IMR-90 (cell line): ENCODE results near the gene TTC39A. TPM values are rescaled to one million over a fixed set of nuclear protein-coding genes. Genes with fewer than 3 reads are reported as not detected.
"Not testable (repeated sequence)": the region's sequence is repeated elsewhere in the genome, so short reads cannot be mapped to it uniquely, and the experiment has no call there.

Experiments
- ATAC-seq: fragments of 200-7000 bp; cut with Tn5 transposase; 2 replicates; pipeline ENCODE4 v1.9.1; 2020; ENCODE audit warnings: low read depth, mild to moderate bottlenecking, moderate library complexity
- BruUV-seq: library from RNA; stranded (reverse); fragments of 400-500 nt; replicated peaks from 2 replicates; lab custom pipeline; 2021; lab: Mats Ljungman, UMichigan
- CTCF ChIA-PET: fragments of 300-600 bp; formaldehyde crosslinking; extraction: SDS; loops from one replicate; lab custom pipeline; 2021; ENCODE audit warnings: antibody characterized with exemption; lab: Yijun Ruan, JAX
- POLR2A ChIA-PET: fragments of 300-600 bp; sonication (Branson Sonifier 250); formaldehyde crosslinking; loops from one replicate; lab custom pipeline; 2022; ENCODE audit warnings: antibody characterized with exemption; ENCODE audit not compliant: unreplicated experiment; lab: Charles Lee
- DNase-seq: peaks from one replicate; pipeline ENCODE4 v3.0.0; 2013
- H2AFZ ChIP-seq: replicated peaks from 2 replicates; pipeline ENCODE3; 2013; ENCODE audit warnings: low read length, mild to moderate bottlenecking; ENCODE audit not compliant: poor library complexity
- H2AK5ac ChIP-seq: 2 replicates; pipeline ENCODE4 v1.6.1; 2013; ENCODE audit warnings: low read depth, low read length, inconsistent platforms
- H2AK9ac ChIP-seq: replicated peaks from 2 replicates; pipeline ENCODE3; 2013; ENCODE audit warnings: mild to moderate bottlenecking, low read depth, low read length, moderate library complexity; ENCODE audit not compliant: poor library complexity
- H2BK120ac ChIP-seq: 2 replicates; pipeline ENCODE4 v1.6.1; 2013; ENCODE audit warnings: low read depth, low read length, inconsistent platforms
- H2BK15ac ChIP-seq: 3 replicates; pipeline ENCODE4 v1.6.1; 2013; ENCODE audit warnings: low read depth, low read length, inconsistent platforms
- H2BK20ac ChIP-seq: 2 replicates; pipeline ENCODE4 v1.6.1; 2013; ENCODE audit warnings: low read depth, mild to moderate bottlenecking, inconsistent platforms, low read length, moderate library complexity
- H2BK5ac ChIP-seq: 2 replicates; pipeline ENCODE4 v1.6.1; 2013; ENCODE audit warnings: mild to moderate bottlenecking, low read depth, low read length, inconsistent platforms; ENCODE audit not compliant: poor library complexity, severe bottlenecking
- H3K14ac ChIP-seq: replicated peaks from 2 replicates; pipeline ENCODE4 v1.6.1; 2013; ENCODE audit warnings: low read depth, low read length, inconsistent platforms
- H3K18ac ChIP-seq: 2 replicates; pipeline ENCODE4 v1.6.1; 2013; ENCODE audit warnings: low read depth, low read length, control low read depth
- H3K23ac ChIP-seq: 2 replicates; pipeline ENCODE4 v1.6.1; 2013; ENCODE audit warnings: low read depth, low read length, inconsistent platforms
- H3K27ac ChIP-seq: 2 replicates; pipeline ENCODE4 v1.5.1; 2013; ENCODE audit warnings: mild to moderate bottlenecking, control low read depth, low read length; ENCODE audit not compliant: insufficient read depth
- H3K27me3 ChIP-seq: 2 replicates; pipeline ENCODE4 v1.6.1; 2013; ENCODE audit warnings: low read length; ENCODE audit not compliant: control insufficient read depth, insufficient read depth
- H3K36me3 ChIP-seq: 2 replicates; pipeline ENCODE4 v1.6.1; 2013; ENCODE audit warnings: low read length, mixed read lengths; ENCODE audit not compliant: control insufficient read depth, insufficient read depth
- H3K4ac ChIP-seq: 2 replicates; pipeline ENCODE4 v1.6.1; 2013; ENCODE audit warnings: low read depth, low read length, inconsistent platforms
- H3K4me1 ChIP-seq: 2 replicates; pipeline ENCODE4 v1.6.1; 2013; ENCODE audit warnings: low read length, mixed read lengths; ENCODE audit not compliant: control insufficient read depth, insufficient read depth
- H3K4me2 ChIP-seq: 2 replicates; pipeline ENCODE4 v1.6.1; 2013; ENCODE audit warnings: low read depth, mild to moderate bottlenecking, control low read depth, low read length, moderate library complexity
- H3K4me3 ChIP-seq: 2 replicates; pipeline ENCODE4 v1.5.1; 2013; ENCODE audit warnings: low read depth, mild to moderate bottlenecking, control low read depth, low read length, moderate library complexity; ENCODE audit not compliant: insufficient read depth
- H3K56ac ChIP-seq: 2 replicates; pipeline ENCODE4 v1.6.1; 2013; ENCODE audit warnings: low read length, inconsistent platforms; ENCODE audit not compliant: insufficient read depth; ENCODE audit errors: extremely low read depth
- H3K79me1 ChIP-seq, 2 experiments: 2 replicates each; pipeline ENCODE4 v1.6.1; 2013; ENCODE audit warnings: low read length in 2 of 2, inconsistent platforms in 1 of 2, low read depth in 1 of 2
- H3K9ac ChIP-seq: 2 replicates; pipeline ENCODE4 v1.6.1; 2013; ENCODE audit warnings: low read depth, low read length, control low read depth
- H3K9me1 ChIP-seq: 2 replicates; pipeline ENCODE4 v1.6.1; 2013; ENCODE audit warnings: low read length, inconsistent platforms; ENCODE audit not compliant: insufficient read depth
- H3K9me3 ChIP-seq: 2 replicates; pipeline ENCODE4 v1.6.1; 2013; ENCODE audit warnings: low read length; ENCODE audit not compliant: control insufficient read depth, insufficient read depth
- H4K20me1 ChIP-seq: 2 replicates; pipeline ENCODE4 v1.6.1; 2013; ENCODE audit warnings: low read length, inconsistent platforms; ENCODE audit not compliant: insufficient read depth
- H4K5ac ChIP-seq: 2 replicates; pipeline ENCODE4 v1.6.1; 2013; ENCODE audit warnings: mild to moderate bottlenecking, low read depth, low read length, control low read depth
- H4K8ac ChIP-seq, 2 experiments: 2 replicates each; pipeline ENCODE4 v1.6.1; 2013; ENCODE audit warnings: low read depth in 2 of 2, low read length in 2 of 2, control low read depth in 1 of 2, inconsistent platforms in 1 of 2
- H4K91ac ChIP-seq: 2 replicates; pipeline ENCODE4 v1.6.1; 2013; ENCODE audit warnings: low read depth, low read length, inconsistent platforms; ENCODE audit not compliant: insufficient read depth
- CEBPB ChIP-seq: IDR thresholded peaks from 2 replicates; pipeline ENCODE4 v1.6.1; 2012; ENCODE audit warnings: low read depth, low read length, improper control_type of control experiment
- CTCF ChIP-seq: conservative IDR thresholded peaks from 2 replicates; pipeline ENCODE4 v1.5.1; 2012; ENCODE audit warnings: mild to moderate bottlenecking, low read depth, low read length, improper control_type of control experiment
- MAFK ChIP-seq: IDR thresholded peaks from 2 replicates; pipeline ENCODE4 v1.6.1; 2012; ENCODE audit warnings: low read depth, low read length, improper control_type of control experiment
- MAZ ChIP-seq: IDR thresholded peaks from 2 replicates; pipeline ENCODE4 v1.6.1; 2012; ENCODE audit warnings: low read depth, mild to moderate bottlenecking, low read length, improper control_type of control experiment, moderate library complexity, borderline replicate concordance
- NFE2L2 ChIP-seq: fragments of 150-350 bp; IDR thresholded peaks from 2 replicates; pipeline ENCODE4 v1.6.1; 2016; ENCODE audit warnings: low read depth, mild to moderate bottlenecking, low read length
- POLR2A ChIP-seq: IDR thresholded peaks from 2 replicates; pipeline ENCODE4 v1.6.1; 2012; ENCODE audit warnings: mild to moderate bottlenecking, low read depth, low read length
- RFX5 ChIP-seq: IDR thresholded peaks from 2 replicates; pipeline ENCODE4 v1.8.0; 2012; ENCODE audit warnings: low read depth, mild to moderate bottlenecking, low read length, moderate library complexity
- USF2 ChIP-seq: fragments of 150-350 bp; IDR thresholded peaks from 2 replicates; pipeline ENCODE4 v1.6.1; 2017; ENCODE audit warnings: mild to moderate bottlenecking, antibody characterized with exemption, low read length, low read depth
- WGBS, 2 experiments: methylation state at CpG; one replicate each; pipeline versions ENCODE4 v1.1.5 to v1.1.7; 2013; ENCODE audit warnings: missing lambda C conversion rate in 2 of 2; ENCODE audit not compliant: insufficient read length in 1 of 2; ENCODE audit errors: extremely low coverage in 2 of 2; 5-methylcytosine and 5-hydroxymethylcytosine counted together
- dilution Hi-C: fragments of 300-500 bp; cut with HindIII; formaldehyde crosslinking; loops from one replicate; pipeline ENCODE4 v1.14.3; 2018; ENCODE audit warnings: low sequenced_read_pairs; ENCODE audit not compliant: unreplicated experiment
- in situ Hi-C: fragments of 300-500 bp; cut with MboI; formaldehyde crosslinking; loops from 3 replicates; pipeline ENCODE4 v1.14.3; 2019; ENCODE audit warnings: low sequenced_read_pairs, inconsistent platforms, mixed read lengths
- intact Hi-C: fragments of 100-400 bp; cut with micrococcal nuclease; formaldehyde crosslinking; loops from 2 replicates; pipeline ENCODE4 v1.10.0; 2022
- polyA plus RNA-seq, 3 experiments: library from polyadenylated mRNA; depleted of rRNA; stranded (reverse); fragments of >200 nt; gene quantifications; 2 replicates each; pipeline ENCODE4 v1.2.3, GENCODE V29; 2012; ENCODE audit warnings: low replicate concordance in 1 of 3
- total RNA-seq: library from RNA; depleted of rRNA; stranded (reverse); fragments of >200 nt; gene quantifications from 2 replicates; pipeline ENCODE4 v1.2.3, GENCODE V29; 2012

The TTC39A gene
- total and polyA plus RNA-seq, 2 of the 4 experiments (the other 2 are of a cell fraction): 0.62 to 0.72 TPM

GRCh38 chr1:51325391-51325790, 5.0 kb downstream of the TTC39A start:
- no peak overlapping the region for H2BK15ac ChIP-seq
- no peak overlapping the region for H3K27ac ChIP-seq
- no peak overlapping the region for H2AK5ac ChIP-seq
- H3K4ac ChIP-seq: no peak overlapping the region
- no peaks in the 10 kb centered on the region for H3K36me3 ChIP-seq
- WGBS, 2 experiments: no CpG with 5 or more reads among the region's 1 CpG
- H2AFZ ChIP-seq: no peak overlapping the region
- no peak overlapping the region for H3K9ac ChIP-seq
- no peaks in the 10 kb centered on the region; the same call in 1 of the 2 replicates for H3K9me3 ChIP-seq
- H4K5ac ChIP-seq: no peak overlapping the region
- ChIA-PET CTCF (interaction anchor here (0.6 kb wide), 1 partner anchor 11 kb away, joined by 3 read pairs; no protein-coding TSS in a partner anchor), POLR2A (no interaction called here)
- DNase-seq: no peak
- no peaks in the 10 kb centered on the region for H3K9me1 ChIP-seq
- H2BK120ac ChIP-seq: no peak overlapping the region
- no peak overlapping the region for H3K23ac ChIP-seq
- H4K20me1 ChIP-seq: no peaks in the 10 kb centered on the region
- H3K4me1 ChIP-seq: peaks cover 2% of the 10 kb centered on the region
- H3K4me3 ChIP-seq: no peak overlapping the region
- no peak overlapping the region for H3K56ac ChIP-seq
- intact Hi-C loops: no loop called here
- no peak for ATAC-seq
- in situ Hi-C loops: no loop called here
- no peak overlapping the region for H4K8ac ChIP-seq
- dilution Hi-C loops: no loop called here
- no peaks in the 10 kb centered on the region for H3K79me1 ChIP-seq
- H2AK9ac ChIP-seq: no peak overlapping the region
- no peak overlapping the region for H3K18ac ChIP-seq
- no peak overlapping the region for H3K4me2 ChIP-seq
- H3K27me3 ChIP-seq: peaks cover 4% of the 10 kb centered on the region; the same call in 1 of the 2 replicates
- H2BK20ac ChIP-seq: no peak overlapping the region
- no peak overlapping the region for H2BK5ac ChIP-seq
- no peak for TF ChIP-seq CEBPB
- TF ChIP-seq NFE2L2: no peak
- no peak for TF ChIP-seq POLR2A
- no peak for TF ChIP-seq CTCF
- no peak for TF ChIP-seq MAZ
- no peak for TF ChIP-seq RFX5
- no peak for TF ChIP-seq MAFK
- no peak for TF ChIP-seq USF2
- no peak overlapping the region for H4K91ac ChIP-seq
- no TSS peak for BruUV-seq
- H3K14ac ChIP-seq: no peak overlapping the region

- H4K20me1 ChIP-seq, H2BK15ac ChIP-seq, CTCF ChIA-PET, H2AFZ ChIP-seq, H3K4ac ChIP-seq, in situ Hi-C loops, H3K4me1 ChIP-seq, H2AK5ac ChIP-seq, H3K27me3 ChIP-seq, H3K56ac ChIP-seq, H3K9me3 ChIP-seq, H3K27ac ChIP-seq, intact Hi-C loops, H3K18ac ChIP-seq, H2AK9ac ChIP-seq, H2BK20ac ChIP-seq, H3K4me3 ChIP-seq, H4K5ac ChIP-seq, H2BK5ac ChIP-seq, ATAC-seq, H4K91ac ChIP-seq, H3K79me1 ChIP-seq, H3K9me1 ChIP-seq, H4K8ac ChIP-seq, H3K23ac ChIP-seq, BruUV-seq, H3K4me2 ChIP-seq, dilution Hi-C loops, POLR2A ChIA-PET, H3K36me3 ChIP-seq, H3K9ac ChIP-seq, H2BK120ac ChIP-seq, H3K14ac ChIP-seq, DNase-seq: not testable (repeated sequence)
- WGBS, 2 experiments: no CpG with 5 or more reads among the region's 8 CpGs
Measured at GRCh38 chr1:51325011-51325385, 5.4 kb downstream of the TTC39A start.
